Neuronal stem cell (in vitro differentiated cells): ENCODE measurements around the gene ARHGEF12.

ENCODE experiments used
- DNase-seq: peaks from one replicate; pipeline ENCODE4 v3.0.0-alpha.2; 2013; ENCODE audit warnings: low spot score
- H2AFZ ChIP-seq: one replicate; pipeline ENCODE4 v1.6.1; 2013; ENCODE audit warnings: mild to moderate bottlenecking, low read length, inconsistent platforms
- H2AK5ac ChIP-seq: 2 replicates; pipeline ENCODE4 v1.6.1; 2013; ENCODE audit warnings: low read depth, mild to moderate bottlenecking, inconsistent platforms, low read length, moderate library complexity, mixed read lengths
- H2BK120ac ChIP-seq: 2 replicates; pipeline ENCODE4 v1.6.1; 2013; ENCODE audit warnings: low read depth, mild to moderate bottlenecking, inconsistent platforms, low read length, moderate library complexity, mixed read lengths
- H2BK12ac ChIP-seq: one replicate; pipeline ENCODE4 v1.6.1; 2013; ENCODE audit warnings: low read length, inconsistent platforms
- H2BK15ac ChIP-seq: 2 replicates; pipeline ENCODE4 v1.6.1; 2013; ENCODE audit warnings: mild to moderate bottlenecking, low read length, inconsistent platforms, mixed read lengths
- H2BK5ac ChIP-seq: one replicate; pipeline ENCODE4 v1.6.1; 2013; ENCODE audit warnings: inconsistent platforms, mild to moderate bottlenecking, low read length, moderate library complexity
- H3K14ac ChIP-seq: one replicate; pipeline ENCODE4 v1.6.1; 2013; ENCODE audit warnings: low read length, inconsistent platforms
- H3K18ac ChIP-seq: 2 replicates; pipeline ENCODE4 v1.6.1; 2013; ENCODE audit warnings: low read length, inconsistent platforms
- H3K23ac ChIP-seq: 2 replicates; pipeline ENCODE4 v1.6.1; 2013; ENCODE audit warnings: low read depth, mild to moderate bottlenecking, mixed read lengths, low read length, inconsistent platforms; ENCODE audit not compliant: poor library complexity
- H3K27ac ChIP-seq: replicated peaks from 3 replicates; pipeline ENCODE4 v1.5.1; 2013; ENCODE audit warnings: low read length, inconsistent platforms
- H3K27me3 ChIP-seq, 3 experiments: 2 replicates each; pipeline ENCODE4 v1.6.1; 2013; ENCODE audit warnings: low read length in 3 of 3, mild to moderate bottlenecking in 2 of 3, inconsistent platforms in 1 of 3, low read depth in 1 of 3, mixed read lengths in 1 of 3, moderate library complexity in 1 of 3; ENCODE audit not compliant: control insufficient read depth in 3 of 3, insufficient read depth in 3 of 3
- H3K36me3 ChIP-seq, 2 donors: replicated peaks in 1 of 2; 2 replicates each; pipeline ENCODE4 v1.6.1; 2013; ENCODE audit warnings: low read length in 2 of 2; ENCODE audit not compliant: control insufficient read depth in 2 of 2, insufficient read depth in 2 of 2
- H3K4ac ChIP-seq: 2 replicates; pipeline ENCODE4 v1.6.1; 2013; ENCODE audit warnings: inconsistent platforms, mild to moderate bottlenecking, low read length, moderate library complexity
- H3K4me1 ChIP-seq, 2 donors: 1 replicate in 1 of 2; 2 replicates in 1 of 2; pipeline ENCODE4 v1.6.1; 2013; ENCODE audit warnings: low read length in 2 of 2, low read depth in 1 of 2; ENCODE audit not compliant: control insufficient read depth in 2 of 2, insufficient read depth in 1 of 2
- H3K4me2 ChIP-seq: one replicate; pipeline ENCODE4 v1.6.1; 2013; ENCODE audit warnings: mild to moderate bottlenecking, low read length, inconsistent platforms; ENCODE audit not compliant: insufficient read depth, poor library complexity, severe bottlenecking
- H3K4me3 ChIP-seq, 2 donors: 2 replicates each; pipeline ENCODE4 v1.5.1; 2013; ENCODE audit warnings: low read length in 2 of 2, mild to moderate bottlenecking in 2 of 2, inconsistent platforms in 1 of 2, moderate library complexity in 1 of 2
- H3K79me1 ChIP-seq: one replicate; pipeline ENCODE4 v1.6.1; 2013; ENCODE audit warnings: low read depth, mild to moderate bottlenecking, inconsistent platforms, low read length, moderate library complexity
- H3K9ac ChIP-seq: one replicate; pipeline ENCODE4 v1.6.1; 2013; ENCODE audit warnings: mild to moderate bottlenecking, low read depth, low read length, inconsistent platforms; ENCODE audit not compliant: poor library complexity
- H3K9me3 ChIP-seq, 2 donors: replicated peaks in 1 of 2; 2 replicates each; pipeline versions ENCODE3 to v1.6.1; 2013; ENCODE audit warnings: low read length in 2 of 2, mild to moderate bottlenecking in 2 of 2, inconsistent platforms in 1 of 2, low read depth in 1 of 2, mixed read lengths in 1 of 2, moderate library complexity in 1 of 2; ENCODE audit not compliant: control insufficient read depth in 2 of 2, insufficient read depth in 1 of 2
- H4K8ac ChIP-seq: one replicate; pipeline ENCODE4 v1.6.1; 2013; ENCODE audit warnings: low read depth, mild to moderate bottlenecking, inconsistent platforms, low read length, moderate library complexity
- H4K91ac ChIP-seq: one replicate; pipeline ENCODE4 v1.6.1; 2013; ENCODE audit warnings: low read length, low read depth, mild to moderate bottlenecking, inconsistent platforms; ENCODE audit not compliant: poor library complexity
- WGBS, 2 donors: extraction: QIAGEN DNeasy Blood & Tissue Kit; methylation state at CpG; one replicate each; pipeline ENCODE4 v1.1.7; 2013; ENCODE audit warnings: missing lambda C conversion rate in 2 of 2, mixed read lengths in 1 of 2; ENCODE audit not compliant: insufficient read length in 2 of 2, insufficient replicate concordance in 1 of 2; ENCODE audit errors: extremely low coverage in 2 of 2; 5-methylcytosine and 5-hydroxymethylcytosine counted together

The ARHGEF12 gene

GRCh38 chr11:120519474-120519873 is 183.3 kb downstream of the ARHGEF12 start:
- H2AK5ac ChIP-seq, result no peak overlapping the region
- H3K4ac ChIP-seq, result no peak overlapping the region
- H2BK5ac ChIP-seq, result no peak overlapping the region
- H2AFZ ChIP-seq, result no peak overlapping the region
- no peak overlapping the region for H3K27ac ChIP-seq
- H4K8ac ChIP-seq, result no peak overlapping the region
- H3K27me3 ChIP-seq, result peaks cover 0 to 14% (median 3%) of the 10 kb centered on the region in 3 experiments
- no peak overlapping the region for H3K4me3 ChIP-seq
- no peaks in the 10 kb centered on the region for H3K79me1 ChIP-seq
- H3K14ac ChIP-seq, result no peak overlapping the region
- no peak overlapping the region for H2BK120ac ChIP-seq
- H3K9ac ChIP-seq, result no peak overlapping the region
- DNase-seq, result no peak
- no peak overlapping the region for H3K23ac ChIP-seq
- no peaks in the 10 kb centered on the region for H3K36me3 ChIP-seq
- H2BK15ac ChIP-seq, result no peak overlapping the region
- no peaks in the 10 kb centered on the region for H3K9me3 ChIP-seq
- H3K18ac ChIP-seq, result no peak overlapping the region
- WGBS, 2 donors, result no CpG with 5 or more reads among the region's 3 CpGs
- H3K4me2 ChIP-seq, result no peak overlapping the region
- peaks cover 20 to 31% of the 10 kb centered on the region in 2 donors for H3K4me1 ChIP-seq
- H2BK12ac ChIP-seq, result no peak overlapping the region
- H4K91ac ChIP-seq, result no peak overlapping the region

- Histone ChIP-seq H3K27ac (no peak overlapping the region), H3K4me1 (peaks cover 20 to 31% of the 10 kb centered on the region in 2 donors), H3K4me2 (no peak overlapping the region), H3K4ac (no peak overlapping the region), H2BK15ac (no peak overlapping the region), H4K91ac (no peak overlapping the region), H4K8ac (no peak overlapping the region), H3K36me3 (no peaks in the 10 kb centered on the region), H3K79me1 (no peaks in the 10 kb centered on the region), H3K23ac (no peak overlapping the region), H3K18ac (no peak overlapping the region), H2BK12ac (no peak overlapping the region), H2BK5ac (no peak overlapping the region), H2AK5ac (no peak overlapping the region), H2AFZ (no peak overlapping the region), H3K9me3 (no peaks in the 10 kb centered on the region), H2BK120ac (no peak overlapping the region), H3K9ac (no peak overlapping the region), H3K4me3 (no peak overlapping the region), H3K14ac (no peak overlapping the region), H3K27me3 (peaks cover 0 to 6% (median 3%) of the 10 kb centered on the region in 3 experiments)
- no peak for DNase-seq
- WGBS, 2 donors, result no CpG with 5 or more reads among the region's 16 CpGs
Measured at GRCh38 chr11:120520091-120520822, 184.0 kb downstream of the ARHGEF12 start.

GRCh38 chr11:120521176-120521575 is 185.0 kb downstream of the ARHGEF12 start:
- no peak overlapping the region for H2BK15ac ChIP-seq
- H3K9ac ChIP-seq, result no peak overlapping the region
- H3K4me1 ChIP-seq, result peaks cover 20 to 30% of the 10 kb centered on the region in 2 donors
- H4K91ac ChIP-seq, result no peak overlapping the region
- no peak overlapping the region for H3K4ac ChIP-seq
- no peak overlapping the region for H2BK12ac ChIP-seq
- H3K4me2 ChIP-seq, result no peak overlapping the region
- H2AK5ac ChIP-seq, result no peak overlapping the region
- H3K36me3 ChIP-seq, result no peaks in the 10 kb centered on the region
- no peak overlapping the region for H3K27ac ChIP-seq
- H3K79me1 ChIP-seq, result no peaks in the 10 kb centered on the region
- H3K18ac ChIP-seq, result no peak overlapping the region
- no CpG with 5 or more reads among the region's 7 CpGs for WGBS, 2 donors
- no peaks in the 10 kb centered on the region for H3K9me3 ChIP-seq
- no peak overlapping the region for H2BK5ac ChIP-seq
- peaks cover 0 to 3% (median 0%) of the 10 kb centered on the region in 3 experiments for H3K27me3 ChIP-seq
- no peak overlapping the region for H3K23ac ChIP-seq
- no peak for DNase-seq
- no peak overlapping the region for H2BK120ac ChIP-seq
- H3K4me3 ChIP-seq, result no peak overlapping the region
- H3K14ac ChIP-seq, result no peak overlapping the region
- no peak overlapping the region for H4K8ac ChIP-seq
- no peak overlapping the region for H2AFZ ChIP-seq

- Histone ChIP-seq H3K4me3 (no peak overlapping the region), H2BK15ac (no peak overlapping the region), H3K9ac (no peak overlapping the region), H3K23ac (no peak overlapping the region), H2AFZ (no peak overlapping the region), H3K4ac (no peak overlapping the region), H2BK5ac (no peak overlapping the region), H2AK5ac (no peak overlapping the region), H3K27ac (no peak overlapping the region), H3K36me3 (no peaks in the 10 kb centered on the region), H4K91ac (no peak overlapping the region), H2BK12ac (no peak overlapping the region), H3K18ac (no peak overlapping the region), H3K14ac (no peak overlapping the region), H2BK120ac (no peak overlapping the region), H3K9me3 (no peaks in the 10 kb centered on the region), H3K4me1 (peaks cover 19 to 22% of the 10 kb centered on the region in 2 donors), H3K27me3 (peaks cover 0 to under 1% (median 0%) of the 10 kb centered on the region in 3 experiments), H4K8ac (no peak overlapping the region), H3K4me2 (no peak overlapping the region), H3K79me1 (no peaks in the 10 kb centered on the region)
- WGBS, 2 donors, result no CpG with 5 or more reads among the region's 11 CpGs
- no peak for DNase-seq
Measured at GRCh38 chr11:120522021-120522420, 185.8 kb downstream of the ARHGEF12 start.
